HG03135 (cell line): ENCODE measurements around the gene IRAK3.

Experiments used
- ATAC-seq: cut with Tn5 transposase; IDR thresholded peaks from one replicate; pipeline ENCODE4 v1.9.1; 2021; ENCODE audit warnings: mild to moderate bottlenecking, moderate library complexity; ENCODE audit not compliant: unreplicated experiment

Gene IRAK3, protein sequence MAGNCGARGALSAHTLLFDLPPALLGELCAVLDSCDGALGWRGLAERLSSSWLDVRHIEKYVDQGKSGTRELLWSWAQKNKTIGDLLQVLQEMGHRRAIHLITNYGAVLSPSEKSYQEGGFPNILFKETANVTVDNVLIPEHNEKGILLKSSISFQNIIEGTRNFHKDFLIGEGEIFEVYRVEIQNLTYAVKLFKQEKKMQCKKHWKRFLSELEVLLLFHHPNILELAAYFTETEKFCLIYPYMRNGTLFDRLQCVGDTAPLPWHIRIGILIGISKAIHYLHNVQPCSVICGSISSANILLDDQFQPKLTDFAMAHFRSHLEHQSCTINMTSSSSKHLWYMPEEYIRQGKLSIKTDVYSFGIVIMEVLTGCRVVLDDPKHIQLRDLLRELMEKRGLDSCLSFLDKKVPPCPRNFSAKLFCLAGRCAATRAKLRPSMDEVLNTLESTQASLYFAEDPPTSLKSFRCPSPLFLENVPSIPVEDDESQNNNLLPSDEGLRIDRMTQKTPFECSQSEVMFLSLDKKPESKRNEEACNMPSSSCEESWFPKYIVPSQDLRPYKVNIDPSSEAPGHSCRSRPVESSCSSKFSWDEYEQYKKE

GRCh38 chr12:66188584-66189485 is at the start of gene IRAK3:
IRAK3 (plus strand) TSS chr12:66189214; CDS start chr12:66189300, 86 bp downstream.
- peak; percentile 61 for ATAC-seq

GRCh38 chr12:66139328-66139727 is 49.7 kb upstream of the IRAK3 start:
- no peak for ATAC-seq

DNA sequence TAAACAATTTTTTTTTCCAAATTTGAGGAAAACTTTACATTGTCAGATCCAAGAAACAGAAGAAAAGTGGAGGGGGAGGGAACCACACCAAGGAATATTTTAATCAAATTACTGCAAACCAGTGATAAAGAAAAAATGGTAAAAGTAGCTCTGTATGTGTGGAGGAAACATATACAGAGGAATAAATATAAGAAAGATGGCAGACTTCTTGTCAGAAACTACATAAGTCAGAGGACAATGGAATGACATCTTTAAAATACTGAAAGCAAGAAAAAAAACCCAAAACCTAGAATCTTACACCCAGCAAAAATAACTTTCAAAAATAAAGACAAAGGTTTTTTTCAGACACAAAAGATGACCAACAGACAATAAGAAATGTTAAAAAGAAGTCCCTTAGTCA is 48.3 kb upstream of the IRAK3 start:
- ATAC-seq = no peak

GRCh38 chr12:66141299-66141698 is 47.7 kb upstream of the IRAK3 start:
- ATAC-seq = no peak

GRCh38 chr12:66142826-66143225 is 46.2 kb upstream of the IRAK3 start:
- no peak for ATAC-seq

- ATAC-seq = no peak
These were observed 45.1 kb upstream of the IRAK3 start for GRCh38 chr12:66143868-66144267.

DNA sequence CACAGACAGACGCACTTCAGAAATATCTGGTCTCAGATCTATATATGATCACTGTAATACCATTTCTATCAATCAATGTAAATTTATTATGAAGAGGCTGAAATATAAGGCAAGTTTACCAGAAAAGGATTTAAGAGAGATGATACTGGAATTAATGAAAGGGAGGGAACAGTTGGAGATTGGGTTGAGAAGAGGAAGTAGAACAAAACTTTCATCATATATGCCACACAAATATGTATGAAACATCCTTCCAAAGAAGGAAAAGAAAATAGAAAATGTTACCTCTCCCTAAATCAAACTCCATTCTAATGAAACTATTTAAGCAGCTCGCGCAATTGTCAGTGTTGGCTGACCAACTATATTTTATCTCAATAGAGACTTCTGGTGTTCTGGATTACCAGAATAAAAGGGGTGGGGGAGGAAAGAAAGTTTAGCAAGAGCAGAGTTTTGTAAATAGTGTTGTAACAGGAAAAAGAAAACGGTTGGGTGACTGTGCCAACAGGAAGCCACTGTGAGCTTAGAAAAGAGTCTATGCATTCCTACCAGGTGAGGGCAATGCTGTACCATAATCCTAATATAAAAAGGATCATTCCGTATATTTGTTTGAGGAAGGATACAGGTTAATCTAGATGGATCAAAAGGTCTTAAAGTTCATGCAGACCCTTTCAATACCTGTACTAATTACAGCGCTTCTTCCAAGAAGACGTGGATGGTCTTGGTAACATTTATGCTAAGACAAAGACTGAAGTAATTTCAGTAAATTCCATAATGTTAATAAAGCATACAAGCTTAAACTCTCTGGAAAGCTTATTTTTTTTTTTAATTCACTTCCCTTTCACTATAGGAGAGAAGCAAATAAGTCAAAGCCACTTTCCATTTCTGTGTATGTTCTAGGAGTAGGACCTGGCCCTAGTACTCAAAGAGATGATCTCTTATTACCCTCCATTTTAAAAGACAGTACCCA is 43.9 kb upstream of the IRAK3 start:
- no peak for ATAC-seq

- no peak for ATAC-seq
These were observed 39.2 kb upstream of the IRAK3 start for GRCh38 chr12:66149702-66150398.

DNA sequence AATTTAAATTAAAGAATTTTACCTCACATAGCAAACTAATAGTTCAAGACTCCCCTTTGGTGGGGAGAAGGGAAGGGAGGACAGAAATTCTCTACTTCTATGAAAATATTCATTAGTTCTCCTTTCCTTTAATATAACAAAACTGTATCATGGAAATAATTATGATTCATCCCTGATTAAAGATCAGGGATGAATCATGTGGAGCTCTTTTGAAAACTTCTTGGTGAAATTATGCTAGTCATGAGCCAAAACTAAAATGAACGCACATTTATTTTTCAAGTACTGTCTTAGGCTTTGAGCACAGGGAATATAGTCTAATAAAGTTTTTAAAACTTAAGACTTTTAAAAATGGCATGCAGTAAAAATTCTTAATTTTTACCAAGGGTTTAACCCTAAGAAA is 36.3 kb upstream of the IRAK3 start:
- no peak for ATAC-seq

DNA sequence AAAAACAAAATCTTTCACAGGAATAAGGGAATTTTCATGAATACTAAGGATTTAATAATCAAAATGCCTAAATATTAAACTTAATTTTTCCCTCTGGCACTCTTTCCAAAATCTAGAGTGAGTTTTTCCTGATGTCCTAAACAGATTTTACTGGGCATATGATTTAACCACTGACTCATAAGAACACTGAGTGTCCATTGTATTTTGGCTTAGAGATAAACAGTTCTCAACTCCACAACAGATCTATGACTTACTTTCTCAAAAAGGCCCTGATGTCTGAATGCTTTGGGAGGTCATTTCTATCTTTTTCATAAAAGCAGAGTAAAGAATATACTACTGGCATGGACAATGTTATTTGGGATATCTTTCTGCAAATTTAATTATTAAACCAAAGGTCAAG is 34.2 kb upstream of the IRAK3 start:
- no peak for ATAC-seq

DNA sequence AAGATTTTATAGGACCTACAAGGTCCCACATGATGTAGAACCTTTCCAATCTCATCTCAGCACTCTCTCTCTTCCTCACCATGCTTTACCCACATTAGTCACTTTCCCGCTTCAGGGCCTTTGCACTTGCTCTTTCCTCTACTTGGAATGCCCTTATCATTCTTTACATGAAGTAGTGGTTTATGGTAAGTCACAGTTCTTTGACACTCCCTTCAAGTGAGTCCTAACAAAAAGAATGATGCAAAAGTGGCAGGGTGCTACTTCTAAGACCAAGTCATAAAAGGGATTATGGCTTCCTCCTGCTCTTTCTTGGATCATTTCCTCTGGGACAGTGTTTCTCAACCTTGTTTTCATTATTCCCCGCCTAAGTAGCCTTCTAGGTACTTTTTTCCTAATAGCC is 32.4 kb upstream of the IRAK3 start:
- no peak for ATAC-seq

DNA sequence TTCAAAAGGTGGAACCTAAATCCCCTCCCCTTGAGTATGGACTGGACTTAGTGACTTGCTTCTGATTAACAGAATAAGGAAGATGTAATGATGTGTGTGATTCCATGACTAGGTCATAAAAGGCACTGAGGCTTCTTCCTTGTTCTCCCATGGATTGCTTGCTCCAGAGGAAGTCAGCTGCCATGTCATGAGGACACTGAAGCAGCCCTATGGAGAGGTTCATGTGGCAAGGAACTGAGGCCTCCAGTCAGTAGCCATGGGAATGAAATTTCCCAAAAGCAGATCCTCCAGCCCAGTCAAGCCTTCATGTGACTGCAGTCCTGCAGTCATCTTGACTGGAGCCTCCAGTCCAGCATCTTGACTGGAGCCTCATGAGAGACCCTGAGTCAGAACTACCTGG is 29.9 kb upstream of the IRAK3 start:
- no peak for ATAC-seq

DNA sequence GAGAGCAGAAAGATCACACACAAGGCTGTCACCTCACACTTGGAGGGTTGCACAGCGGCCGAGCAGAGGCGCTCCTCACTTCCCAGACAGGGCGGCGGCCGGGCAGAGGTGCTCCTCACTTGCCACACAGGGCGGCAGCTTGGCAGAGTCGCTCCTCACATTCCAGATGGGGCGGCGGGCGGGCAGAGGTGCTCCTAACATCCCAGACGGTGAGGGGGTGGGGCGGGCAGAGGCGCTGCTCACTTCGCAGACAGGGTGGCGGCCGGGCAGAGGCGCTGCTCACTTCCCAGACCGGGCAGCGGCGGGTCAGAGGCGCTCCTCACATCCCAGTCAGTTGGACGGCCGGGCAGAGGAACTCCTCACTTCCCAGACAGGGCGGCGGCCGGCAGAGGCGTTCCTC is 28.3 kb upstream of the IRAK3 start:
- ATAC-seq = no peak

DNA sequence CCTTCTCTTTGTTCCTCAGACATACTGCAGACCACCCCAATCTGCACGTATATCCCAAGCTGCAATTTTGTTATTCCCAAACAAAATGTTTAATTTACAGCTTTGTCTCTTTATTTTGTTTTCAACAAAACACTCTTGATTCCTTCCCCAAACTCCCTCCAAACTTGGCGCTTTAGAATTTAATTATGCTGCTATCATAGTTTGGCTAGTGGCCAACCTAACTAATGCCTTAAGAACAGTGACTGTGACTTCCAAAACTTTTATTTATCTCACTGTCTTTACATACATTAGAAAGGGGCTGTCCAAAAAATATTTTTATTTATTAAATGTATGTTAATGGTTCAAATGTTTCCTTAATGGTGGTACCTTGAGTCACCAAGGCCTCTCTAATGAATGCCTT is 26.3 kb upstream of the IRAK3 start:
- ATAC-seq = no peak

- ATAC-seq = no peak
These were observed 25.7 kb upstream of the IRAK3 start for GRCh38 chr12:66163289-66163688.

DNA sequence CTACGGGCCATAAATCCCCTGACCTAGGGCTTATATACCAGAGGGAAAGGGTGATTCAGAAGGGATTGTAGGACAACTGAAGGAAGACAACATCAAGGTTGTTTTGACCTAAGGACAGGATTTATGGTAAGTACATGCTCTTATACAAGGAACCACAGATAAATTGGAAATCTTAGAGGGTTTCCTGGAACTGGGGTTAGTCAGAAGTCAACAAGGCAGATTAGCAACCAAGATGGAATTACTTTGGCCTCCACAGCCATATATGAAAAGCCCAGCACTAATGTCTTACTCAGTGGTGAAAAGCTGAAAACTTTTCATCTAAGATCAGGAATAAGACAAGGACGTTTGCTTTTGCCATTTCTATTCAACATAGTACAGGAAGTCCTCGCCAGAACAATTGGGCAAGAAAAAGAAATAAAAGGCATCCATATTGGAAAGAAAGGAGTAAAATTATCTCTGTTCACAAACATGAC is 24.6 kb upstream of the IRAK3 start:
- ATAC-seq = no peak

GRCh38 chr12:66165141-66165540 is 23.9 kb upstream of the IRAK3 start:
- no peak for ATAC-seq

GRCh38 chr12:66166561-66166960 is 22.5 kb upstream of the IRAK3 start:
- ATAC-seq = no peak

GRCh38 chr12:66168410-66168809 is 20.6 kb upstream of the IRAK3 start:
- ATAC-seq = no peak
